HTR-8/SVneo (cell line): ENCODE results near the gene BACE1.
A peak's percentile ranks its signal among the peaks of the same experiment; 100 is the strongest.

Experiments used
- DNase-seq: peaks from one replicate; pipeline ENCODE4 v3.0.0; 2011; ENCODE audit warnings: low spot score, mixed read lengths; ENCODE audit not compliant: insufficient read length
- FAIRE-seq: peaks from 2 replicates; lab custom pipeline; 2011; peaks lifted over from hg19 to GRCh38; lab: Jason Lieb, UNC

The BACE1 gene

GRCh38 chr11:117313828-117314768 lies 2.0 kb downstream of the BACE1 start:
- FAIRE-seq (peak; percentile 13), DNase-seq (no peak)

- DNase-seq (no peak), FAIRE-seq (no peak)
Measured at GRCh38 chr11:117313091-117313490, 3.0 kb downstream of the BACE1 start.

- DNase-seq (no peak), FAIRE-seq (no peak)
Measured at GRCh38 chr11:117309310-117309709, 6.7 kb downstream of the BACE1 start.

- FAIRE-seq = no peak
- DNase-seq = no peak
Measured at GRCh38 chr11:117305145-117305544, 10.9 kb downstream of the BACE1 start.

- FAIRE-seq (no peak), DNase-seq (no peak)
Measured at GRCh38 chr11:117303646-117304315, 12.3 kb downstream of the BACE1 start.

GRCh38 chr11:117303101-117303500 lies 13.0 kb downstream of the BACE1 start:
- FAIRE-seq (no peak), DNase-seq (no peak)

GRCh38 chr11:117302228-117302627 lies 13.8 kb downstream of the BACE1 start:
- FAIRE-seq = no peak

GRCh38 chr11:117300773-117301172 lies 15.3 kb downstream of the BACE1 start:
- no peak for DNase-seq

More at GRCh38 chr11:117302228-117302627, 13.8 kb downstream of the BACE1 start:
- no peak for DNase-seq

GRCh38 chr11:117300283-117300663 lies 15.8 kb downstream of the BACE1 start:
- DNase-seq (no peak), FAIRE-seq (no peak)

More at GRCh38 chr11:117300773-117301172, 15.3 kb downstream of the BACE1 start:
- no peak for FAIRE-seq

- DNase-seq (no peak), FAIRE-seq (no peak)
Measured at GRCh38 chr11:117299351-117300282, 16.4 kb downstream of the BACE1 start.

GRCh38 chr11:117298195-117298594 lies 17.9 kb downstream of the BACE1 start:
- FAIRE-seq (no peak), DNase-seq (no peak)

GRCh38 chr11:117296881-117297280 lies 19.2 kb downstream of the BACE1 start:
- no peak for DNase-seq
- FAIRE-seq = no peak

- no peak for FAIRE-seq
- no peak for DNase-seq
Measured at GRCh38 chr11:117295438-117296137, 20.5 kb downstream of the BACE1 start.

GRCh38 chr11:117292616-117293015 lies 23.4 kb downstream of the BACE1 start:
- FAIRE-seq = no peak
- no peak for DNase-seq

- DNase-seq (no peak), FAIRE-seq (no peak)
Measured at GRCh38 chr11:117290809-117291396, 25.2 kb downstream of the BACE1 start, which contains the start of gene BACE1-AS. Gene BACE1-AS (plus strand): TSS chr11:117291346.

- no peak for DNase-seq
- no peak for FAIRE-seq
Measured at GRCh38 chr11:117289795-117290194, 26.3 kb downstream of the BACE1 start.

- DNase-seq = no peak
- no peak for FAIRE-seq
Measured at GRCh38 chr11:117287668-117288067, 28.4 kb downstream of the BACE1 start.

- no peak for FAIRE-seq
- DNase-seq = no peak
Measured at GRCh38 chr11:117286588-117286987, 29.5 kb downstream of the BACE1 start.

- FAIRE-seq (no peak), DNase-seq (no peak)
Measured at GRCh38 chr11:117284053-117284452, 32.0 kb downstream of the BACE1 start.
